ENCODE data around the gene CCDC15.

The CCDC15 gene

GRCh38 chr11:125082611-125083311 is 128.8 kb downstream of the CCDC15 start:
- H3K4me3 ChIP-seq (ENCODE audit: low read length), result no peak overlapping the region
- TF ChIP-seq, protein P1, sequence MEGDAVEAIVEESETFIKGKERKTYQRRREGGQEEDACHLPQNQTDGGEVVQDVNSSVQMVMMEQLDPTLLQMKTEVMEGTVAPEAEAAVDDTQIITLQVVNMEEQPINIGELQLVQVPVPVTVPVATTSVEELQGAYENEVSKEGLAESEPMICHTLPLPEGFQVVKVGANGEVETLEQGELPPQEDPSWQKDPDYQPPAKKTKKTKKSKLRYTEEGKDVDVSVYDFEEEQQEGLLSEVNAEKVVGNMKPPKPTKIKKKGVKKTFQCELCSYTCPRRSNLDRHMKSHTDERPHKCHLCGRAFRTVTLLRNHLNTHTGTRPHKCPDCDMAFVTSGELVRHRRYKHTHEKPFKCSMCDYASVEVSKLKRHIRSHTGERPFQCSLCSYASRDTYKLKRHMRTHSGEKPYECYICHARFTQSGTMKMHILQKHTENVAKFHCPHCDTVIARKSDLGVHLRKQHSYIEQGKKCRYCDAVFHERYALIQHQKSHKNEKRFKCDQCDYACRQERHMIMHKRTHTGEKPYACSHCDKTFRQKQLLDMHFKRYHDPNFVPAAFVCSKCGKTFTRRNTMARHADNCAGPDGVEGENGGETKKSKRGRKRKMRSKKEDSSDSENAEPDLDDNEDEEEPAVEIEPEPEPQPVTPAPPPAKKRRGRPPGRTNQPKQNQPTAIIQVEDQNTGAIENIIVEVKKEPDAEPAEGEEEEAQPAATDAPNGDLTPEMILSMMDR (conservative IDR thresholded peaks at IDR 0.05; ENCODE audit: low read length), result no peak
- DNase-seq (ENCODE audit: low read depth), result peak; percentile 66

DNA sequence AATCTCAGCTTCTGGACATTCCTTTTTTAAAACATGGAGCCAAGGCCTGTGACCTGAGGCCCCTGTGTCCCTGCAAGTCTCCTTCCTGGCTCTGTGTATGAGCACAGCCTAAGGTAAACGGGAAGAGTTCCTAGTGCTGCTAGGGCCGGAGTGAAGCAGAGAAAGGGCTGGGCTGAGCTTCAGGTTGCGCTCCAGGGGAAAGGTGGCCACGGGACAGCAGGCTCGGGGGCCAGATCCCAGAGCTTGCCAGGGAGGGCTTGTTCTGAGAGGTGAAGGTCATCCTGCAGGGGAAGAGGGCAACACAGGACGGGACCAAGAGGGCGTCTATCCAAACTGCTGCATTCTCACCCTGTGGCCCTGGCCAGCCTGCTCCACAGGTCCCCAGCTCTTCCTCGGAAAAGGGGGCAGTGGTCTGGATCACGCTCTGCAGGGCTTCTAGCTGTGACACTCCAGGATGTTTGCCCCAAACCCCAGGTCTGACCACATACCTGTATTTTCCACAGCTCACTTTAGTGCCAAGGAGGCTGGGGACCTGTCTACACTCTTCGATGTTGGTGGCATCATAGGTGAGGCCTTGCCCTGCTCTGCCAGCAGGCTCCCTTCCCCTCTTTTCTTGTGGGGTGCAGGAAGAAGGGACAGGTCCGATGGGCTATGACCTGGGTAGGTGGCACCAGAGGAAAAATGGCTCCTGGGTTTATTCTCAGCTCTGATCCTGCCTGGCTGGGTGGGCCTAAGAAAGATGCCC is 129.5 kb downstream of the CCDC15 start:
- TF ChIP-seq, protein P1 (conservative IDR thresholded peaks at IDR 0.05; ENCODE audit: low read length), result no peak
- H3K4me3 ChIP-seq (ENCODE audit: low read length), result no peak overlapping the region
- no peak for DNase-seq (ENCODE audit: low read depth)

DNA sequence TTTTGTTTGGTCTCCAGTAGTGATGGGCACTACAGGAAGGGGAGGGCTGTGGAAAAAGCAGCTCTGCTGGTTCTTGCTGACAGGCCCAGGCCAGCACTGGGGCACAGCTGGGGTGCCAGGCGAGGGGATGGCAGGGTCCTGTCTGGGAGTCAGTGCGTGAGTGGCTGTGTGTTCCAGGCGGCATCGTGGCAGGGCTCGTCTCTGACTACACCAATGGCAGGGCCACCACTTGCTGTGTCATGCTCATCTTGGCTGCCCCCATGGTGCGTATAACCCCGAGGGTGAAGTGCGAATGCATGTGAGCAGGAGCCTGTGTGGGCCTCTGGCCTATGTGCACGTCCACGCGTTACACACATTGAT is 130.0 kb downstream of the CCDC15 start:
- no peak overlapping the region for H3K4me3 ChIP-seq (ENCODE audit: low read length)
- no peak for DNase-seq (ENCODE audit: low read depth)
- TF ChIP-seq, protein P1 (conservative IDR thresholded peaks at IDR 0.05; ENCODE audit: low read length), result no peak

GRCh38 chr11:125084761-125085231 is 130.8 kb downstream of the CCDC15 start:
- H3K4me3 ChIP-seq (ENCODE audit: low read length), result no peak overlapping the region
- TF ChIP-seq, protein P1 (conservative IDR thresholded peaks at IDR 0.05; ENCODE audit: low read length), result no peak
- no peak for DNase-seq (ENCODE audit: low read depth)

GRCh38 chr11:125085301-125086081 is 131.5 kb downstream of the CCDC15 start:
- TF ChIP-seq, protein P1 (conservative IDR thresholded peaks at IDR 0.05; ENCODE audit: low read length), result no peak

DNA sequence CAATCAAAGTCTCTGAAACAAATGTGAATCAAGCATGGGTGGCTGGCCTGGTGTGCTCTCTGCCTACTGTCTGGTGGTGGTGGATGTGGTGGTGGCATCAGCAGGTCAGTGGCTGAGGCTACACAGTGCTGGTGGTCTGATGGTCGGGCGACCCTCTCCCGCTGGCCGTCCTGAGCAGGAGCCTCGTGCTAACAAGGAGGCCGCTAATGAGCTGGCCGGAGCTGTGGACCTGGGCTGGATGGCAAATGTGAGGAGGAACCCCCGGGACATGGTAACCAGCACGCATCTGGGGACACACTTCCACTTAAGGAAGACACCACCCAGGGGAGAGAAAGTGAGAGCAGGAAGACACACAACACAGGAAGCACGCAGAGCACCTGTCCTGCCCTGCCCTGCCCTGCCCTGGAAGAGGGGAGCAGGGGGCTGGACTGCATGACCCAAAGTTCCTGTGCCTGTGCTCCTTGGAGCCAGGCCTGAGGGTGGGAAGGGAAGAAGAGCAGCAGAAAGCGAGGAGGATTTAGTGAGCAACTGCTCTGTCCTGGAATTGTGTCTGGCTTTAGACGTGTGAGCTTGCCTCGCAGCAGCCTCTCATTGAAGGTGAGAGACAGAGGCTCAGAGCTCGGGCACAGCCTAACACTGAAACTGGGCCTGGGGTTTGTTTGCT is 132.8 kb downstream of the CCDC15 start:
- no peak overlapping the region for H3K4me3 ChIP-seq (ENCODE audit: low read length)
- TF ChIP-seq, protein P1 (conservative IDR thresholded peaks at IDR 0.05; ENCODE audit: low read length), result no peak
- no peak for DNase-seq (ENCODE audit: low read depth)

More at GRCh38 chr11:125085301-125086081, 131.5 kb downstream of the CCDC15 start:
- DNase-seq (ENCODE audit: low read depth), result no peak
- H3K4me3 ChIP-seq (ENCODE audit: low read length), result no peak overlapping the region

Measured in AG10803 (cell line).